Measurements from ENCODE around the gene KPNA2.

KPNA2 gene

GRCh38 chr17:68095205-68095811 is 59.8 kb downstream of the KPNA2 start:
- DNase-seq (ENCODE audit: low read depth in 1 of 2, low spot score in 1 of 2) = no peak

- DNase-seq (ENCODE audit: low read depth in 1 of 2, low spot score in 1 of 2) = no peak
These were observed 60.6 kb downstream of the KPNA2 start for GRCh38 chr17:68096111-68096510.

All from stimulated activated CD4-positive, alpha-beta T cell treated with anti-CD3 and anti-CD28 coated beads, Interleukin-15, amount 100 ng/mL, for 1 hour (primary cell).